Activated naive CD8-positive, alpha-beta T cell treated with anti-CD3 and anti-CD28 coated beads, Interleukin-2, amount 10 ng/mL, durations not matched to agents 7 days and 5 days (primary cell): ENCODE results near the gene MT3. TPM values are rescaled to one million over a fixed set of nuclear protein-coding genes. Genes with fewer than 3 reads are reported as not detected.

Experiments
- ATAC-seq: fragments of 150-1000 bp; cut with Tn5 transposase; one replicate; pipeline ENCODE4 v1.10.0; 2021; ENCODE audit warnings: low read depth, moderate library complexity
- POLR2A ChIA-PET: fragments of 350-600 bp; sonication (Branson Sonifier 250); formaldehyde crosslinking; loops from one replicate; lab custom pipeline; 2021; ENCODE audit warnings: antibody characterized with exemption; lab: Charles Lee
- DNase-seq: peaks from one replicate; pipeline ENCODE4 v3.0.0; 2021
- H3K27ac Mint-ChIP-seq: one replicate; pipeline ENCODE4 v1.8.0; 2022; ENCODE audit warnings: mild to moderate bottlenecking, mixed read lengths
- H3K27me3 Mint-ChIP-seq: one replicate; pipeline ENCODE4 v1.8.0; 2022; ENCODE audit warnings: mild to moderate bottlenecking, moderate library complexity, mixed read lengths
- H3K36me3 Mint-ChIP-seq: one replicate; pipeline ENCODE4 v1.8.0; 2021; ENCODE audit warnings: mild to moderate bottlenecking, mixed read lengths
- H3K4me1 Mint-ChIP-seq: one replicate; pipeline ENCODE4 v1.8.0; 2021; ENCODE audit warnings: mixed read lengths
- H3K4me3 Mint-ChIP-seq: one replicate; pipeline ENCODE4 v1.8.0; 2022; ENCODE audit warnings: mild to moderate bottlenecking, moderate library complexity, mixed read lengths
- H3K9me3 Mint-ChIP-seq: one replicate; pipeline ENCODE4 v1.8.0; 2021; ENCODE audit warnings: mixed read lengths
- total RNA-seq, 2 experiments: library from RNA; stranded (reverse); gene quantifications; one replicate each; pipeline ENCODE4 v1.2.3, GENCODE V29; 2021

MT3 gene
- total RNA-seq, 2 experiments from 2014 or later = 15.5 to 16.3 TPM

DNA sequence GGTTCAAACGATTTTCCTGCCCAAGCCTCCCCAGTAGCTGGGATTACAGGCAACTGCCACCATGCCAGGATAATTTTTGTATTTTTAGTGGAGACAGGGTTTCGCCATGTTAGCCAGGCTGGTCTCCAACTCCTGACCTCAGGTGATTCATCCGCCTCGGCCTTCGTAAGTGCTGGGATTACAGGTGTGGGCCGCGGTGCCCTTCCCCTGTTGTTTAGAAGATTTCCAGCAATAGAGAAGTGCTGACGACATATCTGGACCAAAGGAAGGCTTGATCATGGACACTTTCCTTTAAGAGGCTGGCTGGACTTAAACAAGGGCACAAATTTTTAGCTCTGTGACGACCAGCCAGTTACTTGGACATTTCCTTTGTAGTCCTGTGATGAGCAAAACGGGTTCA, 41.9 kb downstream of the MT3 start:
- H3K27ac Mint-ChIP-seq = no peak overlapping the region
- POLR2A ChIA-PET = interaction anchor here (1.9 kb wide), 1 partner anchor 12 kb away, joined by 6 read pairs; no protein-coding TSS in a partner anchor
- peaks cover 2% of the 10 kb centered on the region for H3K36me3 Mint-ChIP-seq
- ATAC-seq (no peak), DNase-seq (no peak)
- peaks cover 56% of the 10 kb centered on the region for H3K27me3 Mint-ChIP-seq
- H3K4me1 Mint-ChIP-seq = peaks cover 20% of the 10 kb centered on the region
- no peaks in the 10 kb centered on the region for H3K9me3 Mint-ChIP-seq
- H3K4me3 Mint-ChIP-seq = no peak overlapping the region

DNA sequence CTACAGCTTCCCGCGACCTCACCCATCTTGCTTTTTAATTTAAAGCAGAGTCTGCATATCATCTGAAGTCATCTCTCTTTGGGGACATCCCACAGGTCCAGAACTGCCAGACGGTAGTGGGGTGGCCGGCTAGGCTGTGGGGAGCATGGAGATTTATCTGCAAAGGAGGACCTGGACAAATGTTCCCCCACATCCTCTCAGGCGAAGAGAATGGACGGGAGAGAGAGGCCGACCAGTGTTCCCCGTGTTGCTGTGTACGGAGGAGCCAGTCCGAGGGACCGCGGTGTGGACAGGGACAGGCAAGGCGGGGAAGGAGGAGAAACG, 42.5 kb downstream of the MT3 start:
- no peak for DNase-seq
- H3K27me3 Mint-ChIP-seq = peaks cover 62% of the 10 kb centered on the region
- no peak for ATAC-seq
- H3K9me3 Mint-ChIP-seq = no peaks in the 10 kb centered on the region
- H3K4me3 Mint-ChIP-seq = peak overlapping the region; percentile 64
- no peak overlapping the region for H3K27ac Mint-ChIP-seq
- peaks cover 24% of the 10 kb centered on the region for H3K4me1 Mint-ChIP-seq
- H3K36me3 Mint-ChIP-seq = peaks cover 2% of the 10 kb centered on the region
- POLR2A ChIA-PET = no interaction called here

DNA sequence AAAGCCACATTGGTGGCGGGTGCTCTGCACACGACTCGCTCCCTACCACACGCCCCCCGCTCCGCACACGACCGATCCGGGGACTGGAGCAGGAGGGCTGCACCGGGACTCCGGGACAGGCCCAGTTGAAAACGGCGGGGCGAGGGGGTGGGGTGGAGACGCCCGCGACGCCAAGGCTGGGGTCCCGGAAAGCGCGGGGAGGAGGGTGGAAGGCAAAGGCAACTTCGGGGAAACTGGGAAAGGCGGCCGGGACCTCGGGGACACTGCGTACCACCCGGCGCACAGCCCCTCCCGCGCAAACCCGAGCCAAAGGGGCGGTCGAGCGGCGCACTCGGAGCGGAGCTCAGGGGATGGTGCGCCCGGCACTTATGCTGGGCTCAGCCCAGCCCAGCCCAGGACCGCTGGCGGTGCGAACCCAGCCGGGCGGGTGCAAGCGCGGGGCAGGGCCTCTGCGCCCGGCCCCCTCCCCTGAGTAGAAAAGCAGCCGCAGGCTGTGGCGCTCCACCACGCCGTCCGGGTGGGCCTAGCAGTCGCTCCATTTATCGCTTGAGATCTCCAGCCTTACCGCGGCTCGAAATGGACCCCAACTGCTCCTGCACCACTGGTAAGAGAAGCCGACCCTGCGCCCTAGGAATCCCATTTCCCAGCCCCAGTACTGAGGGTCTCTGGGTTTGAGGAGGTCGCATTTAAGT, 43.0 kb downstream of the MT3 start, which contains the start of gene MT1M:
MT1M (plus strand) TSS at position 504 of the 692 bp plus-strand sequence; CDS start at position 577, 73 bp downstream.
- no peak within 1 kb of the TSS for H3K27ac Mint-ChIP-seq
- no peaks in the 10 kb centered on the region for H3K36me3 Mint-ChIP-seq
- H3K4me1 Mint-ChIP-seq = peaks cover 24% of the 10 kb centered on the region
- peak within 1 kb of the TSS; percentile 64 for H3K4me3 Mint-ChIP-seq
- DNase-seq (peak; percentile 44), ATAC-seq (peak; percentile 31)
- peaks cover 67% of the 10 kb centered on the region for H3K27me3 Mint-ChIP-seq
- POLR2A ChIA-PET = no interaction called here
- no peaks in the 10 kb centered on the region for H3K9me3 Mint-ChIP-seq

DNA sequence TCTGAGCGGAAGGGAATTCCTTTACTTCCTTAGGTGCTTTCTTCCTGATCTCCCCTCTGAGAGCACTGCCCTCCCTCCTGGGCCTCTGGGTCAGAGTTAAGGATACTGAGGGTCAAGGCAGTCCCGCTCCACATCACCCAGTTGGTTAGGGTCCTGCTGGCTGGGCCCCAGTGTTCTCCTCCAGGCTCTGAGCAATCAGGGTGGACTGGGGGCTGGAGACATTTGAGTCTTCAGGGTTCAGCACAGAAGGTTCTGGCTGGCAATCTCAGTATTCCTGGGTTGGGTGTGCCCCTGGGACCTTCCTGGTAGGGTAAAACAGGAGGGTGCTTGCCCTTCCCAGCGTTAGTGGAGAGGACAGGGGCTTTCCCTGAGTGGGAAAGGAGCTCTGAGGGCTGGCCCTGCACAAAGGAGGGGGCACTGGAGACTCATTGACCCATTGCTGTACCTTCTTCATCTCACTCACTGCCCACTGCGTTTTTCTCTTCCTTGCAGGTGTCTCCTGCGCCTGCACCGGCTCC, 43.6 kb downstream of the MT3 start:
- ATAC-seq (no peak), DNase-seq (no peak)
- no peaks in the 10 kb centered on the region for H3K36me3 Mint-ChIP-seq
- H3K27ac Mint-ChIP-seq = no peak overlapping the region
- peak overlapping the region; percentile 60 for H3K4me3 Mint-ChIP-seq
- POLR2A ChIA-PET = no interaction called here
- no peaks in the 10 kb centered on the region for H3K9me3 Mint-ChIP-seq
- H3K27me3 Mint-ChIP-seq = peaks cover 71% of the 10 kb centered on the region
- peaks cover 29% of the 10 kb centered on the region for H3K4me1 Mint-ChIP-seq

DNA sequence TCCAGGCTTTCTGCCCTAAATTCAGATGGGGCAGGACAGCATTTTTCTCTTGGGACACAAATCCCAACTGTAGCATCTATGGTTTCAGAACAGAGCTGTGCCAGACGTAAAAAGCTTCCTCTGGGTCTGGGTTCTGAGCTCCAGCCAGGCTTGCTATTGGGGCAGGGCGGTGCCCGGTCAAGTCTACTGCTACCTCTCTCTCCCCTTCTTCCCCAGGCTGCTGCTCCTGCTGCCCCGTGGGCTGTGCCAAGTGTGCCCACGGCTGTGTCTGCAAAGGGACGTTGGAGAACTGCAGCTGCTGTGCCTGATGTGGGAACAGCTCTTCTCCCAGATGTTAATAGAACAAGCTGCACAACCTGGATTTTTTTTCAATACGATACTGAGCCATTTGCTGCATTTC, 44.2 kb downstream of the MT3 start:
- DNase-seq (no peak), ATAC-seq (no peak)
- POLR2A ChIA-PET = interaction anchor here (1.2 kb wide), 1 partner anchor 29 kb away, joined by 3 read pairs; no protein-coding TSS in a partner anchor
- no peak overlapping the region for H3K27ac Mint-ChIP-seq
- H3K27me3 Mint-ChIP-seq = peaks cover 76% of the 10 kb centered on the region
- H3K9me3 Mint-ChIP-seq = no peaks in the 10 kb centered on the region
- no peak overlapping the region for H3K4me3 Mint-ChIP-seq
- no peaks in the 10 kb centered on the region for H3K36me3 Mint-ChIP-seq
- peaks cover 32% of the 10 kb centered on the region for H3K4me1 Mint-ChIP-seq

DNA sequence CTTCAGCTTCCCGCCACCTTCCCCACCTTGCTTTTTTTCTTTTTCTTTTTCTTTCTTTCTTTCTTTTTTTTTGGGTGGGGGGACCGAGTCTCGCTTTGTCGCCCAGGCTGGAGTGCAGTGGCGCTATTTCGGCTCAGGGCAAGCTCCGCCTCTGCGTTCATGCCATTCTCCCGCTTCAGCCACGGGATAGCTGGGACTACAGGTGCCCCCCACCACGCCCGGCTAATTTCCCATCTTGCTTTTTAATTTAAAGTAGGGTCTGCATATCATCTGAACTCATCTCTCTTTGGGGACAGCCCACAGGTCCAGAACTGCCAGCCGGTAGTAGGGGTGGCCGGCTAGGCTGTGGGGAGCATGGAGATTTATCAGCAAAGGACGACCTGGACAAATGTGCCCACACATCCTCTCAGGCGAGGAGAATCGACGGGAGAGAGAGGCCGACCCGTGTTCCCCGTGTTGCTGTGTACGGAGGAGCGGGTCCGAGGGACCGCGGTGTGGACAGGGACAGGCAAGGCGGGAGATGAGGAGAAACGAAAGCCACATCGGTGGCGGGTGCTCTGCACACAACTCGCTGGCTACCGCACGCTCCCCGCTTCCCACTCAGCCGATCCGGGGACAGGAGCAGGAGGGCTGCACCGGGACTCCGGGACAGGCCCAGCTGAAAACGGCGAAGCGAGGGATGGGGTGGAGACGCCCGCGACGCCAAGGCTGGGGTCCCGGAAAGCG, 45.5 kb downstream of the MT3 start:
- ATAC-seq (no peak), DNase-seq (no peak)
- Mint-ChIP-seq H3K27ac (peak overlapping the region; percentile 63), H3K27me3 (peaks cover 89% of the 10 kb centered on the region), H3K4me3 (peak overlapping the region; percentile 82), H3K9me3 (no peaks in the 10 kb centered on the region), H3K36me3 (no peaks in the 10 kb centered on the region), H3K4me1 (peaks cover 32% of the 10 kb centered on the region)
- POLR2A ChIA-PET = interaction anchor here (0.6 to 1.0 kb wide), 2 partner anchors 9 to 101 kb away, joined by 3 read pairs; partner anchors contain the start of gene MT1E

DNA sequence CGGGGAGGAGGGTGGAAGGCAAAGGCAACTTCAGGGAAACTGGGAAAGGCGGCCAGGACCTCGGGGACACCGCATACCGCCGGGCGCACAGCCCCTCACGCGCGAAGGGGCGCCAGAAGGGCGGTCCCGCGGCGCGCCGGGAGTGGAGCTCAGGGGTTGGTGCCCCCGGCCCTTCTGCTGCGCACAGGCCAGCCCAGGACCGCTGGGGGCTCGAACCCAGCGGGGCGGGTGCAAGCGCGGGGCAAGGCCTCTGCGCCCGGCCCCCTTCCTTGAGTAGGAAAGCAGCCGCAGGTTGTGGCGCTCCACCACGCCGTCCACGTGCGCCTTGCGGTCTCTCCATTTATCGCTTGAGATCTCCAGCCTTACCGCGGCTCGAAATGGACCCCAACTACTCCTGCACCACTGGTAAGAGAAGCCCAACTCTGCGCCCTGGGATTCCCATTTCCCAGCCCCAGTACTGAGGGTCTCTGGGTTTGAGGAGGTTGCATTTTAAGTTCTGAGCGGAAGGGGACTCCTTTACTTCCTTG, 46.2 kb downstream of the MT3 start:
- peaks cover 90% of the 10 kb centered on the region for H3K27me3 Mint-ChIP-seq
- ATAC-seq (peak; percentile 20), DNase-seq (peak; percentile 52)
- H3K4me3 Mint-ChIP-seq = peak overlapping the region; percentile 82
- POLR2A ChIA-PET = interaction anchor here (0.6 to 1.0 kb wide), 2 partner anchors 10 to 100 kb away, joined by 3 read pairs; partner anchors contain the start of gene MT1E
- H3K4me1 Mint-ChIP-seq = peaks cover 32% of the 10 kb centered on the region
- H3K27ac Mint-ChIP-seq = no peak overlapping the region
- H3K36me3 Mint-ChIP-seq = no peaks in the 10 kb centered on the region
- H3K9me3 Mint-ChIP-seq = no peaks in the 10 kb centered on the region

DNA sequence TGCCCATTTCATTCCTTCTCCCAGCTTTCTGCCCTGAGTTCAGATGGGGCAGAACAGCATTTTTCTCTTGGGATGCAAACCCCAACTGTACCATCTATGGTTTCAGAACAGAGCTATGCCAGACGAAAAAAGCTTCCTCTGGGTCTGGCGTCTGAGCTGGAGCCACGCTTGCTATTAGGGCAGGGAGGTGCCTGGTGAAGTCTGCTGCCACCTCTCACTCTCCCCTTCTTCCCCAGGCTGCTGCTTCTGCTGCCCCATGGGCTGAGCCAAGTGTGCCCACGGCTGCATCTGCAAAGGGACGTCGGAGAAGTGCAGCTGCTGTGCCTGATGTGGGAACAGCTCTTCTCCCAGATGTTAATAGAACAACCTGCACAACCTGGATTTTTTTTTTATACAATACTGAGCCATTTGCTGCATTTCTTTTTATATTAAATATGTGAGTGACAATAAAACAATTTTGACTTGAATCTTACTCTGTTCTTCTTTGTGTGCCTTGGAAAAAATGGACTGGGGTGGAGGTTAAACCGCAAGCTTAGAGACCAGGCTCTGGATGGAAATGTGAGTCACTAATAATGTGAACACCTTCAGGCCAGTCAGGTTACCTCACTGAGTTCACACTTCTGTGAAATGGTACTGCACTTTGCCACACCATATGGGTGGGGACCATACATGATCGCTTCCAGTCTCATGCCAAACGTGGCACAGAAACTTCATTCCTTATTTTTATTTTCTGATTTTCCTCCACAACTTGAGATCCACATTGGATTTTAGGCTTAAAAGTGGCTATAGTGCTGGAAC, 47.5 kb downstream of the MT3 start:
- POLR2A ChIA-PET = interaction anchor here (1.2 kb wide), 1 partner anchor 11 kb away, joined by 6 read pairs; the partner anchor contains the start of gene MT1E
- Mint-ChIP-seq H3K4me1 (peaks cover 30% of the 10 kb centered on the region), H3K9me3 (no peaks in the 10 kb centered on the region), H3K36me3 (no peaks in the 10 kb centered on the region), H3K27ac (no peak overlapping the region), H3K4me3 (no peak overlapping the region), H3K27me3 (peaks cover 87% of the 10 kb centered on the region)
- ATAC-seq = no peak
- DNase-seq = no peak

DNA sequence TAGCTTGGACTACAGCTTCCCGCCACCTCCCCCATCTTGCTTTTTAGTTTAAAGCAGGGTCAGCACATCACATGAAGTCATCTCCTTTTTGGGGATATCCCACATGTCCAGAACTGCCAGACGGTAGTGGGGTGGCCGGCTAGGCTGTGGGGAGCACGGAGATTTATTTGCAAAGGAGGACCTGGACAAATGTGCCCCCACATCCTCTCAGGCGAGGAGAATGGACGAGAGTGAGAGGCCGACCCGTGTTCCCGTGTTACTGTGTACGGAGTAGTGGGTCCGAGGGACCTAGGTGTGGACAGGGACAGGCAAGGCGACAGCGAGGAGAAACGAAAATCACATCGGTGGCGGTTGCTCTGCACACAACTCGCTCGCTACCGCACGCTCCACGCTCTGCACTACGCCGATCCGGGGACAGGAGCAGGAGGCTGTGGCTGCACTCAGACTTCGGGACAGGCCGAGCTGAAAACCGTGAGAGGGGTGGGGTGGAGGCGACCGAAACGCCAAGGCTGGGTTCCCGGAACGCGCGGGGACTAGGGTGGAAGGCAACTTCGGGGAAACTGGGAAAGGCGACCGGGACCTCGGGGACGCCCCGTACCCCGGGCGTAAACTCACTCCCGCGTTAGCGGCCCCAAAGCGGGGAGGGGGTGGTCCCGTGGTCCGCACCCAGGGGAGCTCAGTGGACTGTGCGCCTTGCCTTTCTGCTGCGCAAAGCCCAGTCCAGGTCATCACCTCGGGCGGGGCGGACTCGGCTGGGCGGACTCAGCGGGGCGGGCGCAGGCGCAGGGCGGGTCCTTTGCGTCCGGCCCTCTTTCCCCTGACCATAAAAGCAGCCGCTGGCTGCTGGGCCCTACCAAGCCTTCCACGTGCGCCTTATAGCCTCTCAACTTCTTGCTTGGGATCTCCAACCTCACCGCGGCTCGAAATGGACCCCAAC, 48.8 kb downstream of the MT3 start, which contains the start of gene MT1A:
MT1A (plus strand) TSS at position 853 of the 937 bp plus-strand sequence; CDS start at position 926, 73 bp downstream.
- peak; percentile 32 for ATAC-seq
- no peaks in the 10 kb centered on the region for H3K36me3 Mint-ChIP-seq
- H3K4me1 Mint-ChIP-seq = peaks cover 32% of the 10 kb centered on the region
- no peak within 1 kb of the TSS for H3K27ac Mint-ChIP-seq
- peaks cover 79% of the 10 kb centered on the region for H3K27me3 Mint-ChIP-seq
- H3K4me3 Mint-ChIP-seq = peak within 1 kb of the TSS; percentile 74
- POLR2A ChIA-PET = no interaction called here
- H3K9me3 Mint-ChIP-seq = no peaks in the 10 kb centered on the region
- peak; percentile 51 for DNase-seq

DNA sequence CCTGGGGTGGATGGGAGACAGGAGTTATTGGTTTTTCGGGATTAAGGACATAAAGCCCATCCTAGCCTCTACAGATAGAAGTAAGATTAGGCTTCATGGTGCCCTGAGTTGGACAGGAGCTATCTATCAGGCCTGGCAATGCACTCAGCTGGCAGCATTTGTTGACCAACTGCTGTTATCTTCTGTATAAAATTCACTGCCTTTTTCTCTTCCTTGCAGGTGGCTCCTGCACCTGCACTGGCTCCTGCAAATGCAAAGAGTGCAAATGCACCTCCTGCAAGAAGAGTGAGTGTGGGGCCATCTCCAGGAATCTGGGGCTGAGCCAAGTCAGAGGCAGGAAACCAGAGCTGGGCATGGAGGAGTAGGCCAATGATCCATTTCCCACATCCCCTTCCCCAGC, 49.7 kb downstream of the MT3 start:
- H3K4me3 Mint-ChIP-seq = no peak overlapping the region
- DNase-seq = no peak
- no peak overlapping the region for H3K27ac Mint-ChIP-seq
- no peak for ATAC-seq
- H3K36me3 Mint-ChIP-seq = no peaks in the 10 kb centered on the region
- peaks cover 71% of the 10 kb centered on the region for H3K27me3 Mint-ChIP-seq
- peaks cover 39% of the 10 kb centered on the region for H3K4me1 Mint-ChIP-seq
- no peaks in the 10 kb centered on the region for H3K9me3 Mint-ChIP-seq
- POLR2A ChIA-PET = no interaction called here

DNA sequence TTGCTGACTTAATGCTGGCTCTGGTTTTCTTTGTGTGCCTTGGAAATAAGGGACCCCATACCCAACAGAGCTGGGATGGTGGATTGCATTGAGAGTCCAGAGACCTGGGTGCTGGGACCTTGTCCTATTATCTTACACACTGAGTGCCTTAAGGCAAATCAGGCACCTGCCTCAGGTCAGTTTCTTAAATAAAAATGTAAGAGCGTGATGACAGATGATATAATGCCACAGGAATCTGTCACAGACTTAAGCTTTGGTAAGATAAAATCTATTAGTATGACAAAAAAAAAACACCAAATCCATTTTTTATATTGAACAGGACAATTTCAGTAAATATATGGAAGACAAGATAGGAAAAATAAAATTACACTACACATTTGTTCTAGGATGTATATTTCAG, 50.7 kb downstream of the MT3 start:
- POLR2A ChIA-PET = interaction anchor here (0.9 kb wide), 1 partner anchor 23 kb away, joined by 4 read pairs; no protein-coding TSS in a partner anchor

More for the DNA sequence above, 50.7 kb downstream of the MT3 start:
- Mint-ChIP-seq H3K4me1 (peaks cover 38% of the 10 kb centered on the region), H3K27ac (no peak overlapping the region), H3K9me3 (no peaks in the 10 kb centered on the region), H3K36me3 (no peaks in the 10 kb centered on the region), H3K4me3 (no peak overlapping the region), H3K27me3 (peaks cover 71% of the 10 kb centered on the region)
- DNase-seq = no peak
- ATAC-seq = no peak
